Endothelial cell of umbilical vein (primary cell): ENCODE results near the gene PHACTR1. TPM values are rescaled to one million over a fixed set of nuclear protein-coding genes. Genes with fewer than 3 reads are reported as not detected.

Source experiments
- BruUV-seq: library from RNA; stranded (reverse); fragments of 400-500 nt; replicated peaks from 2 replicates; lab custom pipeline; 2021; lab: Mats Ljungman, UMichigan
- CTCF ChIA-PET: fragments of 300-600, 350-600 bp; sonication (Branson Sonifier 250); formaldehyde crosslinking; loops from one replicate; lab custom pipeline; 2021; ENCODE audit warnings: antibody characterized with exemption, inconsistent platforms; lab: Charles Lee
- POLR2A ChIA-PET: fragments of 300-600, 350-600 bp; sonication (Branson Sonifier 250); formaldehyde crosslinking; loops from one replicate; lab custom pipeline; 2021; ENCODE audit warnings: antibody characterized with exemption, inconsistent platforms; lab: Charles Lee
- DNase-seq: peaks from one replicate; pipeline ENCODE4 v3.0.0-alpha.2; 2011; ENCODE audit warnings: low read depth, low spot score
- FAIRE-seq: peaks from 2 replicates; lab custom pipeline; 2011; peaks lifted over from hg19 to GRCh38; lab: Jason Lieb, UNC
- H2AFZ ChIP-seq: 2 replicates; pipeline ENCODE4 v1.6.0; 2012; ENCODE audit warnings: low read depth, low read length, control low read depth, inconsistent platforms
- H3K27ac ChIP-seq: 2 replicates; pipeline ENCODE4 v1.5.1; 2011; ENCODE audit warnings: low read depth, mild to moderate bottlenecking, control low read depth, low read length, moderate library complexity; ENCODE audit not compliant: insufficient read depth
- H3K27me3 ChIP-seq, 2 experiments: 2 replicates each; pipeline versions ENCODE4 v1.6.0 to v1.6.1; 2011; ENCODE audit warnings: low read length in 2 of 2, mixed read lengths in 1 of 2; ENCODE audit not compliant: control insufficient read depth in 2 of 2, insufficient read depth in 2 of 2
- H3K36me3 ChIP-seq, 2 experiments: 2 replicates in 1 of 2; 3 replicates in 1 of 2; pipeline ENCODE4 v1.5.1; 2011; ENCODE audit warnings: low read length in 2 of 2, mild to moderate bottlenecking in 1 of 2, moderate library complexity in 1 of 2; ENCODE audit not compliant: control insufficient read depth in 2 of 2, insufficient read depth in 2 of 2; ENCODE audit errors: extremely low read depth in 1 of 2
- H3K4me1 ChIP-seq: 3 replicates; pipeline ENCODE4 v1.5.1; 2011; ENCODE audit warnings: mild to moderate bottlenecking, low read length; ENCODE audit not compliant: control insufficient read depth, insufficient read depth; ENCODE audit errors: extremely low read depth
- H3K4me2 ChIP-seq: 2 replicates; pipeline ENCODE4 v1.6.1; 2011; ENCODE audit warnings: low read length, control low read depth, mixed read lengths; ENCODE audit not compliant: insufficient read depth
- H3K4me3 ChIP-seq, 3 experiments: fragments of 200-600 bp in 1 of 3; sonication (generic), shearing (Covaris generic) in 1 of 3; replicated peaks in 1 of 3; 2 replicates each; pipeline ENCODE4 v1.5.1; 2011 to 2016; ENCODE audit warnings: control low read depth in 3 of 3, low read length in 3 of 3, mild to moderate bottlenecking in 2 of 3, inconsistent platforms in 1 of 3, low read depth in 1 of 3, moderate library complexity in 1 of 3; ENCODE audit not compliant: insufficient read depth in 1 of 3
- H3K79me2 ChIP-seq: 2 replicates; pipeline ENCODE4 v1.6.0; 2012; ENCODE audit warnings: low read length, inconsistent platforms; ENCODE audit not compliant: control insufficient read depth, insufficient read depth
- H3K9ac ChIP-seq: replicated peaks from 2 replicates; pipeline ENCODE3; 2011; ENCODE audit warnings: low read length, control low read depth; ENCODE audit not compliant: insufficient read depth; ENCODE audit errors: extremely low read depth
- H3K9me1 ChIP-seq: replicated peaks from 3 replicates; pipeline ENCODE4 v1.6.0; 2011; ENCODE audit warnings: mild to moderate bottlenecking, low read length; ENCODE audit not compliant: control insufficient read depth, insufficient read depth; ENCODE audit errors: extremely low read depth
- H3K9me3 ChIP-seq: replicated peaks from 2 replicates; pipeline ENCODE4 v1.5.1; 2012; ENCODE audit warnings: low read length, inconsistent platforms; ENCODE audit not compliant: control insufficient read depth, insufficient read depth
- H4K20me1 ChIP-seq: replicated peaks from 2 replicates; pipeline ENCODE3; 2011; ENCODE audit warnings: mild to moderate bottlenecking, low read length; ENCODE audit not compliant: control insufficient read depth, insufficient read depth; ENCODE audit errors: extremely low read depth
- CTCF ChIP-seq, 2 donors: IDR thresholded peaks; 1 replicate in 1 of 2; 2 replicates in 1 of 2; pipeline ENCODE4 v1.5.1; 2011; ENCODE audit warnings: low read length in 2 of 2, mild to moderate bottlenecking in 2 of 2, moderate library complexity in 2 of 2, control low read depth in 1 of 2, inconsistent platforms in 1 of 2, low read depth in 1 of 2; ENCODE audit not compliant: insufficient read depth in 1 of 2; ENCODE audit errors: extremely low read depth in 1 of 2
- EZH2 ChIP-seq: IDR thresholded peaks from 2 replicates; pipeline ENCODE4 v1.6.1; 2012; ENCODE audit warnings: borderline replicate concordance, low read depth, mild to moderate bottlenecking, moderate library complexity, low read length, inconsistent platforms; ENCODE audit not compliant: severe bottlenecking
- dilution Hi-C: fragments of 300-500 bp; cut with MboI; formaldehyde crosslinking; loops from one replicate; pipeline ENCODE4 v1.15.0; 2019; ENCODE audit warnings: low sequenced_read_pairs; ENCODE audit not compliant: extremely low pct_ligation_motif_present
- intact Hi-C: fragments of 100-400 bp; cut with micrococcal nuclease; formaldehyde crosslinking; loops from one replicate; pipeline ENCODE4 v1.10.0; 2022
- polyA plus RNA-seq, 4 experiments: library from polyadenylated mRNA; depleted of rRNA in 3 of 4; stranded (reverse) in 3 of 4; unstranded in 1 of 4; fragments of >200 nt; gene quantifications; 2 replicates each; pipeline versions ENCODE4 v1.2.1 to v1.2.3, GENCODE V29; 2011 to 2012; ENCODE audit warnings: missing spikeins in 1 of 4
- total RNA-seq: library from RNA; stranded (reverse); gene quantifications from 2 replicates; pipeline ENCODE4 v1.2.3, GENCODE V29; 2021

The PHACTR1 gene
- total and polyA plus RNA-seq, 2 donors (not counting 3 experiments of a cell fraction or from before 2014, with no cell fraction given): 2.4 to 23.2 TPM

GRCh38 chr6:13120483-13121482 lies 404.2 kb downstream of the PHACTR1 start:
- BruUV-seq: no TSS peak

More at GRCh38 chr6:13120483-13121482, 404.2 kb downstream of the PHACTR1 start:
- intact Hi-C loops (loop anchor here (10.0 kb wide), 1 partner anchor 206 kb away; no protein-coding TSS in a partner anchor), dilution Hi-C loops (no loop called here)
- DNase-seq (no peak), FAIRE-seq (no peak)
- Histone ChIP-seq H4K20me1 (no peaks in the 10 kb centered on the region), H3K9me3 (no peaks in the 10 kb centered on the region), H3K79me2 (no peaks in the 10 kb centered on the region), H3K27ac (no peak overlapping the region), H3K4me3 (no peak overlapping the region), H3K4me1 (no peaks in the 10 kb centered on the region), H3K9me1 (no peaks in the 10 kb centered on the region), H3K27me3 (no peaks in the 10 kb centered on the region), H3K4me2 (no peak overlapping the region), H2AFZ (no peak overlapping the region), H3K36me3 (no peaks in the 10 kb centered on the region), H3K9ac (no peak overlapping the region)
- TF ChIP-seq EZH2 (no peak), CTCF (IDR thresholded peaks at IDR 0.05; ENCODE audit: extremely low read depth in 1 of 2, insufficient read depth in 1 of 2, low read depth in 1 of 2, low read length in 2 of 2) (peak in 1 of 2 donors; percentile 1)
- POLR2A ChIA-PET: no interaction called here
- CTCF ChIA-PET: interaction anchor here (1.3 kb wide), 2 partner anchors 19 to 209 kb away, joined by 5 to 9 read pairs; no protein-coding TSS in a partner anchor
